B cell (primary cell): ENCODE data around the gene KDM6B. TPM values are rescaled to one million over a fixed set of nuclear protein-coding genes. Genes with fewer than 3 reads are reported as not detected.

Source experiments
- ATAC-seq: fragments of 200-7000 bp; cut with Tn5 transposase; one replicate; pipeline ENCODE4 v1.10.0; 2021; ENCODE audit warnings: low read depth, mild to moderate bottlenecking, moderate number of reproducible peaks, moderate library complexity
- CTCF ChIA-PET: fragments of 350-600 bp; sonication (Branson Sonifier 250); formaldehyde crosslinking; loops from one replicate; lab custom pipeline; 2021; ENCODE audit warnings: antibody characterized with exemption, inconsistent platforms; lab: Charles Lee
- POLR2A ChIA-PET: fragments of 350-600 bp; sonication (Branson Sonifier 250); formaldehyde crosslinking; loops from one replicate; lab custom pipeline; 2021; ENCODE audit warnings: antibody characterized with exemption; lab: Charles Lee
- DNase-seq: peaks from one replicate; pipeline ENCODE4 v3.0.0; 2013
- H2AFZ ChIP-seq: 2 replicates; pipeline ENCODE4 v1.6.1; 2012; ENCODE audit warnings: mild to moderate bottlenecking, low read depth, low read length; ENCODE audit not compliant: insufficient read depth, poor library complexity, severe bottlenecking
- H3K27ac ChIP-seq, 2 donors: 1 replicate in 1 of 2; 2 replicates in 1 of 2; pipeline ENCODE4 v1.5.1; 2012 to 2013; ENCODE audit warnings: low read length in 2 of 2, mild to moderate bottlenecking in 2 of 2, moderate library complexity in 1 of 2
- H3K27me3 ChIP-seq, 4 experiments: fragments of 200-600 bp in 1 of 4; sonication (generic) in 1 of 4; replicated peaks in 1 of 4; 1 replicate in 2 of 4; 2 replicates in 2 of 4; pipeline versions ENCODE4 v1.6.1 to v1.7.0; 2013 to 2016; ENCODE audit warnings: low read length in 3 of 4, mild to moderate bottlenecking in 2 of 4, mixed read lengths in 1 of 4, moderate library complexity in 1 of 4; ENCODE audit not compliant: insufficient read depth in 4 of 4, control insufficient read depth in 3 of 4; ENCODE audit errors: control extremely low read depth in 1 of 4
- H3K36me3 ChIP-seq, 2 experiments: replicated peaks in 1 of 2; 1 replicate in 1 of 2; 2 replicates in 1 of 2; pipeline versions ENCODE4 v1.6.1 to v1.7.1; 2013; ENCODE audit warnings: low read length in 1 of 2; ENCODE audit not compliant: insufficient read depth in 2 of 2, control insufficient read depth in 1 of 2; ENCODE audit errors: control extremely low read depth in 1 of 2, extremely low read depth in 1 of 2
- H3K4me1 ChIP-seq, 2 donors: fragments of 200-600 bp in 1 of 2; sonication (generic) in 1 of 2; 1 replicate in 1 of 2; 2 replicates in 1 of 2; pipeline versions ENCODE4 v1.5.1 to v1.6.1; 2013 to 2017; ENCODE audit warnings: low read length in 2 of 2; ENCODE audit not compliant: control insufficient read depth in 2 of 2, insufficient read depth in 2 of 2
- H3K4me2 ChIP-seq: replicated peaks from 2 replicates; pipeline ENCODE3; 2012; ENCODE audit warnings: mild to moderate bottlenecking, low read depth, low read length; ENCODE audit not compliant: poor library complexity, severe bottlenecking
- H3K4me3 ChIP-seq, 5 experiments: fragments of 200-600 bp in 1 of 5; sonication (generic) in 1 of 5; 1 replicate in 3 of 5; 2 replicates in 2 of 5; pipeline versions ENCODE4 v1.5.1 to v1.7.0; 2011 to 2016; ENCODE audit warnings: low read length in 4 of 5, mild to moderate bottlenecking in 4 of 5, low read depth in 2 of 5, control low read depth in 1 of 5, moderate library complexity in 1 of 5; ENCODE audit not compliant: insufficient read depth in 1 of 5; ENCODE audit errors: control extremely low read depth in 1 of 5, extremely low read depth in 1 of 5
- H3K79me2 ChIP-seq: fragments of 200-600 bp; sonication (generic); one replicate; pipeline ENCODE4 v1.6.0; 2016; ENCODE audit warnings: low read length; ENCODE audit not compliant: control insufficient read depth, insufficient read depth
- H3K9ac ChIP-seq: fragments of 200-600 bp; sonication (generic); 2 replicates; pipeline ENCODE4 v1.6.1; 2017; ENCODE audit warnings: mild to moderate bottlenecking, low read length, moderate library complexity
- H3K9me3 ChIP-seq, 3 donors: one replicate each; pipeline versions ENCODE4 v1.6.1 to v1.7.1; 2013; ENCODE audit warnings: low read length in 2 of 3; ENCODE audit not compliant: control insufficient read depth in 2 of 3, insufficient read depth in 1 of 3; ENCODE audit errors: control extremely low read depth in 1 of 3
- H4K20me1 ChIP-seq: 2 replicates; pipeline ENCODE4 v1.6.0; 2012; ENCODE audit warnings: mild to moderate bottlenecking, low read length; ENCODE audit not compliant: insufficient read depth, control insufficient read depth, poor library complexity, severe bottlenecking
- H3K27ac Mint-ChIP-seq: one replicate; pipeline ENCODE4 v1.8.0; 2021; ENCODE audit warnings: mixed read lengths
- H3K27me3 Mint-ChIP-seq: one replicate; pipeline ENCODE4 v1.8.0; 2021; ENCODE audit warnings: mixed read lengths
- H3K4me1 Mint-ChIP-seq: one replicate; pipeline ENCODE4 v1.8.0; 2021; ENCODE audit warnings: mixed read lengths
- H3K4me3 Mint-ChIP-seq: one replicate; pipeline ENCODE4 v1.8.0; 2021; ENCODE audit warnings: mixed read lengths
- H3K9me3 Mint-ChIP-seq: one replicate; pipeline ENCODE4 v1.8.0; 2022; ENCODE audit warnings: mixed read lengths; ENCODE audit not compliant: insufficient read depth
- CTCF ChIP-seq: fragments of 200-600 bp; IDR thresholded peaks from one replicate; pipeline ENCODE4 v1.8.0; 2022; ENCODE audit warnings: antibody characterized with exemption, mild to moderate bottlenecking
- EZH2 ChIP-seq: IDR thresholded peaks from 2 replicates; pipeline ENCODE4 v1.6.1; 2012; ENCODE audit warnings: borderline replicate concordance, low read depth, mild to moderate bottlenecking, moderate library complexity, low read length; ENCODE audit not compliant: insufficient read depth, poor library complexity, severe bottlenecking
- WGBS: methylation state at CpG from one replicate; pipeline ENCODE4 v1.1.5; 2013; ENCODE audit warnings: missing lambda C conversion rate; ENCODE audit not compliant: insufficient coverage; 5-methylcytosine and 5-hydroxymethylcytosine counted together
- intact Hi-C: fragments of 100-400 bp; cut with micrococcal nuclease; formaldehyde crosslinking; loops from one replicate; pipeline ENCODE4 v1.10.0; 2022
- polyA plus RNA-seq: library from polyadenylated mRNA; depleted of rRNA; stranded (reverse); fragments of >200 nt; gene quantifications from 2 replicates; pipeline ENCODE4 v1.2.3, GENCODE V29; 2012
- total RNA-seq, 2 donors: library from RNA; stranded (reverse); fragments of 120-200 nt in 1 of 2; gene quantifications; 1 replicate in 1 of 2; 2 replicates in 1 of 2; pipeline versions ENCODE4 v1.2.3 to v1.2.4, GENCODE V29; 2013 to 2022

Gene KDM6B
- total and polyA plus RNA-seq, 2 donors (not counting 1 experiment from before 2014, with no cell fraction given) = 18.6 to 110 TPM

- intact Hi-C loops = loop anchor here (10.0 kb wide), 2 partner anchors 822 to 1182 kb away; partner anchors contain the start of genes C17orf100, MED31 and RNASEK
- WGBS = 0% methylated on average over 7 of the region's 19 CpGs
These were observed 2.8 kb downstream of the KDM6B start for GRCh38 chr17:7836596-7837407.

More at GRCh38 chr17:7836596-7837407, 2.8 kb downstream of the KDM6B start:
- Mint-ChIP-seq H3K9me3 (no peaks in the 10 kb centered on the region), H3K27me3 (peaks cover 9% of the 10 kb centered on the region), H3K27ac (peak overlapping the region; percentile 66), H3K4me3 (peak overlapping the region; percentile 99), H3K4me1 (peaks cover 60% of the 10 kb centered on the region)
- Histone ChIP-seq H3K27me3 (peaks cover 0 to 2% (median 0%) of the 10 kb centered on the region in 4 experiments), H3K4me3 (peak overlapping the region; percentile 35 to 99 (median 95)), H3K9me3 (peaks cover 0 to 4% (median 0%) of the 10 kb centered on the region in 3 donors), H3K27ac (peak overlapping the region; percentile 93 to 100), H3K9ac (peak overlapping the region; percentile 83), H3K4me2 (peak overlapping the region; percentile 99), H4K20me1 (peaks cover 30% of the 10 kb centered on the region), H3K36me3 (no peaks in the 10 kb centered on the region), H3K79me2 (peaks cover 30% of the 10 kb centered on the region), H3K4me1 (peaks cover 49 to 67% of the 10 kb centered on the region in 2 donors), H2AFZ (no peak overlapping the region)
- ChIA-PET POLR2A (interaction anchor here (0.9 to 2.3 kb wide), 2 partner anchors 8 to 20 kb away, joined by 3 to 14 read pairs; partner anchors contain the start of gene NAA38), CTCF (interaction anchor here (0.6 to 5.3 kb wide), 12 partner anchors 8 to 469 kb away, joined by 3 to 53 read pairs (median 4); partner anchors contain the start of genes CNTROB, CYB5D1, NAA38 and RNF227)
- DNase-seq = peak; percentile 64
- ATAC-seq = no peak
- TF ChIP-seq CTCF (no peak), EZH2 (no peak)
